Transverse colon (tissue), 4 donors: ENCODE measurements around the gene ITPRID2. TPM values are rescaled to one million over a fixed set of nuclear protein-coding genes. Genes with fewer than 3 reads are reported as not detected.

Experiments
- DNase-seq: peaks from one replicate; pipeline ENCODE4 v3.0.0-alpha.2; 2019
- H3K27ac ChIP-seq, 4 donors: fragments of 200-600 bp; sonication (generic); 2 replicates each; pipeline ENCODE4 v1.5.1; 2016 to 2018; ENCODE audit warnings: inconsistent platforms in 4 of 4
- H3K27me3 ChIP-seq: fragments of 200-600 bp; sonication (generic); 2 replicates; pipeline ENCODE4 v1.5.1; 2017; ENCODE audit warnings: inconsistent platforms
- H3K36me3 ChIP-seq, 4 donors: fragments of 200-600 bp; sonication (generic); 2 replicates each; pipeline ENCODE4 v1.5.1; 2017 to 2019; ENCODE audit warnings: inconsistent platforms in 4 of 4
- H3K4me1 ChIP-seq, 4 donors: fragments of 200-600 bp; sonication (generic); 2 replicates each; pipeline ENCODE4 v1.5.1; 2017 to 2020; ENCODE audit warnings: inconsistent platforms in 4 of 4
- H3K4me3 ChIP-seq, 4 donors: fragments of 200-600 bp; sonication (generic); 1 replicate in 1 of 4; 2 replicates in 3 of 4; pipeline versions ENCODE4 v1.5.1 to v1.6.1; 2017 to 2019; ENCODE audit warnings: inconsistent platforms in 4 of 4
- H3K9me3 ChIP-seq, 2 donors: fragments of 200-600 bp; sonication (generic); 2 replicates each; pipeline ENCODE4 v1.5.1; 2017 to 2019; ENCODE audit warnings: inconsistent platforms in 2 of 2
- EP300 ChIP-seq: sonication (generic); formaldehyde crosslinking; IDR thresholded peaks from one replicate; pipeline ENCODE4 v1.6.1; 2017; ENCODE audit warnings: antibody characterized with exemption, low read depth
- POLR2A ChIP-seq: fragments of 450-650 bp; IDR thresholded peaks from one replicate; pipeline ENCODE4 v1.6.1; 2016; ENCODE audit warnings: antibody characterized with exemption, mild to moderate bottlenecking, moderate library complexity
- POLR2AphosphoS5 ChIP-seq, 3 donors: sonication (generic); formaldehyde crosslinking; IDR thresholded peaks; one replicate each; pipeline ENCODE4 v1.6.1; 2016; ENCODE audit warnings: antibody characterized with exemption in 3 of 3
- WGBS, 2 donors: methylation state at CpG; one replicate each; pipeline ENCODE4 v1.1.5; 2018; ENCODE audit warnings: low coverage in 1 of 2; 5-methylcytosine and 5-hydroxymethylcytosine counted together
- in situ Hi-C, 4 donors: fragments of 200-750 bp; cut with MboI; loops; one replicate each; pipeline versions ENCODE4 v1.15.0 to v1.15.1; 2017; ENCODE audit warnings: low sequenced_read_pairs in 3 of 4, low pct_ligation_motif_present in 1 of 4, low pct_unique_long_range_greater_than_20kb in 1 of 4
- intact Hi-C: fragments of 100-400 bp; cut with DNase I; formaldehyde crosslinking; loops from one replicate; pipeline ENCODE4 v1.15.1; 2023; ENCODE audit warnings: low total_unique reads
- total RNA-seq, 4 donors: library from RNA; depleted of rRNA; stranded (reverse); fragments of >200 nt; gene quantifications; one replicate each; pipeline ENCODE4 v1.1.0, GENCODE V29; 2016
- TF ChIP-seq, protein P1 (sequence below), 5 experiments: fragments of 200-600 bp in 3 of 5; fragments of 450-650 bp in 2 of 5; sonication (generic) in 3 of 5; IDR thresholded peaks; 1 replicate in 2 of 5; 2 replicates in 3 of 5; pipeline ENCODE4 v1.5.1; 2016 to 2017; ENCODE audit warnings: antibody characterized with exemption in 5 of 5, inconsistent platforms in 3 of 5, mild to moderate bottlenecking in 2 of 5, moderate library complexity in 1 of 5

Gene ITPRID2
- total RNA-seq, 4 donors from 2014 or later = 117 to 255 (median 212) TPM

DNA sequence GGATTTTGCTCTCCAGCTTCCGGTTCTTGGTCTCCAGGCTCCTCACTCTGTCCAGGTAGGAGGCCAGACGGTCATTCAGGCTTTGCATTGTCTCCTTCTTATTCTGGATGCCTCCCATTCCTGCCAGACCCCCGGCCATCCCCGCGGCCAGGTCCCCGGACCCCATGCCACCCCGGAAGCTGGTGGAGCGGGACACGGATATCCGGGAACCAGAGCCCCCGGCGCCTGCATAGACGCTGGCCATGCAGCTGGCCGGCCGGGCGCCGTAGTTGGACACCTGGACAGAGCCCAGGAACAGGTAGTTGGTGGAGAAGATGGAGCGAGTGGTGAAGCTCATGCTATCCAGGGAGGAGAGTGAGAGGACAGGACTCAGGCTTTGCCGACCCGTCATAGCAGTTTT is 70.6 kb downstream of the ITPRID2 start:
- no peak for DNase-seq
- Histone ChIP-seq H3K4me1 (no peaks in the 10 kb centered on the region), H3K9me3 (no peaks in the 10 kb centered on the region), H3K4me3 (no peak overlapping the region), H3K27me3 (no peaks in the 10 kb centered on the region), H3K27ac (no peak overlapping the region), H3K36me3 (no peaks in the 10 kb centered on the region)
- 89 to 96% methylated on average over 5 to 20 of the region's 20 CpGs for WGBS, 2 donors
- intact Hi-C loops (loop anchor here (10.0 kb wide), 1 partner anchor 217 kb away; no protein-coding TSS in a partner anchor), in situ Hi-C loops (no loop called here)
- TF ChIP-seq EP300 (no peak), POLR2AphosphoS5 (IDR thresholded peaks at IDR 0.05) (no peak), POLR2A (no peak)
- TF ChIP-seq, protein P1, sequence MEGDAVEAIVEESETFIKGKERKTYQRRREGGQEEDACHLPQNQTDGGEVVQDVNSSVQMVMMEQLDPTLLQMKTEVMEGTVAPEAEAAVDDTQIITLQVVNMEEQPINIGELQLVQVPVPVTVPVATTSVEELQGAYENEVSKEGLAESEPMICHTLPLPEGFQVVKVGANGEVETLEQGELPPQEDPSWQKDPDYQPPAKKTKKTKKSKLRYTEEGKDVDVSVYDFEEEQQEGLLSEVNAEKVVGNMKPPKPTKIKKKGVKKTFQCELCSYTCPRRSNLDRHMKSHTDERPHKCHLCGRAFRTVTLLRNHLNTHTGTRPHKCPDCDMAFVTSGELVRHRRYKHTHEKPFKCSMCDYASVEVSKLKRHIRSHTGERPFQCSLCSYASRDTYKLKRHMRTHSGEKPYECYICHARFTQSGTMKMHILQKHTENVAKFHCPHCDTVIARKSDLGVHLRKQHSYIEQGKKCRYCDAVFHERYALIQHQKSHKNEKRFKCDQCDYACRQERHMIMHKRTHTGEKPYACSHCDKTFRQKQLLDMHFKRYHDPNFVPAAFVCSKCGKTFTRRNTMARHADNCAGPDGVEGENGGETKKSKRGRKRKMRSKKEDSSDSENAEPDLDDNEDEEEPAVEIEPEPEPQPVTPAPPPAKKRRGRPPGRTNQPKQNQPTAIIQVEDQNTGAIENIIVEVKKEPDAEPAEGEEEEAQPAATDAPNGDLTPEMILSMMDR (IDR thresholded peaks at IDR 0.05) = no peak

- H3K9me3 ChIP-seq = no peaks in the 10 kb centered on the region
- intact Hi-C loops (no loop called here), in situ Hi-C loops (no loop called here)
- no peaks in the 10 kb centered on the region for H3K36me3 ChIP-seq
- H3K27ac ChIP-seq = no peak overlapping the region
- WGBS, 2 donors = 64% methylated on average over 2 of the region's 2 CpGs; no CpG with 5 or more reads in 1 of the 2 donors
- no peak for DNase-seq
- H3K27me3 ChIP-seq = no peaks in the 10 kb centered on the region
- TF ChIP-seq POLR2A = no peak
- TF ChIP-seq EP300 = no peak
- TF ChIP-seq, protein P1 (IDR thresholded peaks at IDR 0.05) = no peak
- H3K4me1 ChIP-seq = peaks cover 0 to 10% (median 0%) of the 10 kb centered on the region in 4 donors
- H3K4me3 ChIP-seq = no peak overlapping the region
Observed at GRCh38 chr2:181970160-181970794, 78.7 kb downstream of the ITPRID2 start.

- Histone ChIP-seq H3K4me1 (peaks cover 0 to 10% (median 0%) of the 10 kb centered on the region in 4 donors), H3K36me3 (no peaks in the 10 kb centered on the region), H3K4me3 (no peak overlapping the region), H3K9me3 (no peaks in the 10 kb centered on the region), H3K27ac (no peak overlapping the region), H3K27me3 (no peaks in the 10 kb centered on the region)
- intact Hi-C loops = no loop called here
- no peak for TF ChIP-seq POLR2AphosphoS5 (IDR thresholded peaks at IDR 0.05)
- WGBS, 2 donors = 96 to 100% methylated on average over 1 to 3 of the region's 3 CpGs
- in situ Hi-C loops = no loop called here
- no peak for DNase-seq
Observed at GRCh38 chr2:181971032-181971431, 79.5 kb downstream of the ITPRID2 start.

DNA sequence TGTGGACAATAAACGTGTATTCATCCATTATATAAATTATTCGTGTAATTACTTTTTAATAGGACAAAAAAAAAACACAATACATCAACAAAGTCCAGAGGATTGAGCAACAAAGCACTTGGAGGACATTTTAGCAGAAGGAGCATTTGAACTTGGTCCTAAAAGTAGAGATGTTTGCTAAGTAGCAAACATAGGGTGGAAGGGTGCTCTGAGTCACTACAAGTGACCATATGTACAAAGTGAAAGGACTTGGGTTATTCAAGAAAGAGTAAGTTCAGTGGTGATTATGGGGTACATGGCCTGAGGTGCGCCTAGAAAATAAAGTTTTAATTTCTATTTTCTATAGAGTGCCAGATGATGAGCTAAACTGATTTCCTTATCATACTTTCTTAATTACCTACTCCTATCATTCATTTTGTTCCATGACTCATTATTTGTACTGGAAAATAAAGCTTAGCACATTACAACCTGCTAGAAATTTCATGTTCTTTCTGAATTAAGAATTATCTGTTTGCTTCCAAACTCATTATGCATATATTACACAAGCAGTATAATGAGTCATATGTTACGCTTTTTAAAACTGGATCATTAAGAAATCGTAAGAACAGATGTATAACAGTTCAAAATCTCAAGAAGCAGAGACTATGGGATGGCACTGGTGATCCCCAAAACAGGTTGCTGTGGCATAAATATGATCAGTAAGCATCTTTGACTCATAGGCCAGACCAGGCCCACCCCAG is 81.1 kb downstream of the ITPRID2 start:
- intact Hi-C loops (no loop called here), in situ Hi-C loops (no loop called here)
- Histone ChIP-seq H3K9me3 (no peaks in the 10 kb centered on the region), H3K4me1 (peaks cover 0 to 10% (median 0%) of the 10 kb centered on the region in 4 donors), H3K4me3 (no peak overlapping the region), H3K36me3 (no peaks in the 10 kb centered on the region), H3K27ac (no peak overlapping the region), H3K27me3 (no peaks in the 10 kb centered on the region)
- no peak for DNase-seq
- no peak for TF ChIP-seq POLR2A
- TF ChIP-seq, protein P1 (IDR thresholded peaks at IDR 0.05) = no peak
- TF ChIP-seq POLR2AphosphoS5 (IDR thresholded peaks at IDR 0.05) = no peak
- no peak for TF ChIP-seq EP300
- 84 to 85% methylated on average over 5 of the region's 5 CpGs for WGBS, 2 donors
